Endothelial cell of umbilical vein (primary cell): ENCODE data around the gene ETV6. TPM values are rescaled to one million over a fixed set of nuclear protein-coding genes. Genes with fewer than 3 reads are reported as not detected.

ENCODE experiments used
- BruUV-seq: library from RNA; stranded (reverse); fragments of 400-500 nt; replicated peaks from 2 replicates; lab custom pipeline; 2021; lab: Mats Ljungman, UMichigan
- CTCF ChIA-PET: fragments of 300-600, 350-600 bp; sonication (Branson Sonifier 250); formaldehyde crosslinking; loops from one replicate; lab custom pipeline; 2021; ENCODE audit warnings: antibody characterized with exemption, inconsistent platforms; lab: Charles Lee
- POLR2A ChIA-PET: fragments of 300-600, 350-600 bp; sonication (Branson Sonifier 250); formaldehyde crosslinking; loops from one replicate; lab custom pipeline; 2021; ENCODE audit warnings: antibody characterized with exemption, inconsistent platforms; lab: Charles Lee
- DNase-seq: peaks from one replicate; pipeline ENCODE4 v3.0.0-alpha.2; 2011; ENCODE audit warnings: low read depth, low spot score
- FAIRE-seq: peaks from 2 replicates; lab custom pipeline; 2011; peaks lifted over from hg19 to GRCh38; lab: Jason Lieb, UNC
- H2AFZ ChIP-seq: 2 replicates; pipeline ENCODE4 v1.6.0; 2012; ENCODE audit warnings: low read depth, low read length, control low read depth, inconsistent platforms
- H3K27ac ChIP-seq: 2 replicates; pipeline ENCODE4 v1.5.1; 2011; ENCODE audit warnings: low read depth, mild to moderate bottlenecking, control low read depth, low read length, moderate library complexity; ENCODE audit not compliant: insufficient read depth
- H3K27me3 ChIP-seq, 2 experiments: 2 replicates each; pipeline versions ENCODE4 v1.6.0 to v1.6.1; 2011; ENCODE audit warnings: low read length in 2 of 2, mixed read lengths in 1 of 2; ENCODE audit not compliant: control insufficient read depth in 2 of 2, insufficient read depth in 2 of 2
- H3K36me3 ChIP-seq, 2 experiments: 2 replicates in 1 of 2; 3 replicates in 1 of 2; pipeline ENCODE4 v1.5.1; 2011; ENCODE audit warnings: low read length in 2 of 2, mild to moderate bottlenecking in 1 of 2, moderate library complexity in 1 of 2; ENCODE audit not compliant: control insufficient read depth in 2 of 2, insufficient read depth in 2 of 2; ENCODE audit errors: extremely low read depth in 1 of 2
- H3K4me1 ChIP-seq: 3 replicates; pipeline ENCODE4 v1.5.1; 2011; ENCODE audit warnings: mild to moderate bottlenecking, low read length; ENCODE audit not compliant: control insufficient read depth, insufficient read depth; ENCODE audit errors: extremely low read depth
- H3K4me2 ChIP-seq: 2 replicates; pipeline ENCODE4 v1.6.1; 2011; ENCODE audit warnings: low read length, control low read depth, mixed read lengths; ENCODE audit not compliant: insufficient read depth
- H3K4me3 ChIP-seq, 3 experiments: fragments of 200-600 bp in 1 of 3; sonication (generic), shearing (Covaris generic) in 1 of 3; replicated peaks in 1 of 3; 2 replicates each; pipeline ENCODE4 v1.5.1; 2011 to 2016; ENCODE audit warnings: control low read depth in 3 of 3, low read length in 3 of 3, mild to moderate bottlenecking in 2 of 3, inconsistent platforms in 1 of 3, low read depth in 1 of 3, moderate library complexity in 1 of 3; ENCODE audit not compliant: insufficient read depth in 1 of 3
- H3K79me2 ChIP-seq: 2 replicates; pipeline ENCODE4 v1.6.0; 2012; ENCODE audit warnings: low read length, inconsistent platforms; ENCODE audit not compliant: control insufficient read depth, insufficient read depth
- H3K9ac ChIP-seq: replicated peaks from 2 replicates; pipeline ENCODE3; 2011; ENCODE audit warnings: low read length, control low read depth; ENCODE audit not compliant: insufficient read depth; ENCODE audit errors: extremely low read depth
- H3K9me1 ChIP-seq: replicated peaks from 3 replicates; pipeline ENCODE4 v1.6.0; 2011; ENCODE audit warnings: mild to moderate bottlenecking, low read length; ENCODE audit not compliant: control insufficient read depth, insufficient read depth; ENCODE audit errors: extremely low read depth
- H3K9me3 ChIP-seq: replicated peaks from 2 replicates; pipeline ENCODE4 v1.5.1; 2012; ENCODE audit warnings: low read length, inconsistent platforms; ENCODE audit not compliant: control insufficient read depth, insufficient read depth
- H4K20me1 ChIP-seq: replicated peaks from 2 replicates; pipeline ENCODE3; 2011; ENCODE audit warnings: mild to moderate bottlenecking, low read length; ENCODE audit not compliant: control insufficient read depth, insufficient read depth; ENCODE audit errors: extremely low read depth
- CTCF ChIP-seq, 2 donors: IDR thresholded peaks; 1 replicate in 1 of 2; 2 replicates in 1 of 2; pipeline ENCODE4 v1.5.1; 2011; ENCODE audit warnings: low read length in 2 of 2, mild to moderate bottlenecking in 2 of 2, moderate library complexity in 2 of 2, control low read depth in 1 of 2, inconsistent platforms in 1 of 2, low read depth in 1 of 2; ENCODE audit not compliant: insufficient read depth in 1 of 2; ENCODE audit errors: extremely low read depth in 1 of 2
- EZH2 ChIP-seq: IDR thresholded peaks from 2 replicates; pipeline ENCODE4 v1.6.1; 2012; ENCODE audit warnings: borderline replicate concordance, low read depth, mild to moderate bottlenecking, moderate library complexity, low read length, inconsistent platforms; ENCODE audit not compliant: severe bottlenecking
- MYC ChIP-seq: IDR thresholded peaks from one replicate; pipeline ENCODE4 v1.6.1; 2011; ENCODE audit warnings: mild to moderate bottlenecking, low read depth, low read length
- dilution Hi-C: fragments of 300-500 bp; cut with MboI; formaldehyde crosslinking; loops from one replicate; pipeline ENCODE4 v1.15.0; 2019; ENCODE audit warnings: low sequenced_read_pairs; ENCODE audit not compliant: extremely low pct_ligation_motif_present
- intact Hi-C: fragments of 100-400 bp; cut with micrococcal nuclease; formaldehyde crosslinking; loops from one replicate; pipeline ENCODE4 v1.10.0; 2022
- polyA plus RNA-seq, 4 experiments: library from polyadenylated mRNA; depleted of rRNA in 3 of 4; stranded (reverse) in 3 of 4; unstranded in 1 of 4; fragments of >200 nt; gene quantifications; 2 replicates each; pipeline versions ENCODE4 v1.2.1 to v1.2.3, GENCODE V29; 2011 to 2012; ENCODE audit warnings: missing spikeins in 1 of 4
- total RNA-seq: library from RNA; stranded (reverse); gene quantifications from 2 replicates; pipeline ENCODE4 v1.2.3, GENCODE V29; 2021
- TF ChIP-seq, protein P1 (sequence below): IDR thresholded peaks from 2 replicates; pipeline ENCODE4 v1.6.1; 2011; ENCODE audit not compliant: insufficient read depth, insufficient read length

ETV6 gene
- total and polyA plus RNA-seq, 2 donors (not counting 3 experiments of a cell fraction or from before 2014, with no cell fraction given): 15.9 to 57.1 TPM

- Histone ChIP-seq H3K9ac (no peak overlapping the region), H3K9me1 (no peaks in the 10 kb centered on the region), H3K4me1 (peaks cover 49% of the 10 kb centered on the region), H2AFZ (no peak overlapping the region), H3K27ac (no peak overlapping the region), H3K36me3 (peaks cover 4% of the 10 kb centered on the region in 2 experiments), H3K79me2 (peaks cover 7% of the 10 kb centered on the region), H3K27me3 (no peaks in the 10 kb centered on the region), H3K9me3 (no peaks in the 10 kb centered on the region), H3K4me3 (no peak overlapping the region), H4K20me1 (no peaks in the 10 kb centered on the region), H3K4me2 (no peak overlapping the region)
- intact Hi-C loops: loop anchor here (5.0 kb wide), 2 partner anchors 195 to 255 kb away; no protein-coding TSS in a partner anchor
- DNase-seq: no peak
- ChIA-PET CTCF (interaction anchor here (1.1 to 1.9 kb wide), 3 partner anchors 23 to 196 kb away, joined by 3 to 7 read pairs (median 3); no protein-coding TSS in a partner anchor), POLR2A (no interaction called here)
- no peak for TF ChIP-seq EZH2
- TF ChIP-seq CTCF (IDR thresholded peaks at IDR 0.05; ENCODE audit: extremely low read depth in 1 of 2, insufficient read depth in 1 of 2, low read depth in 1 of 2, low read length in 2 of 2): no peak
- TF ChIP-seq, protein P1, sequence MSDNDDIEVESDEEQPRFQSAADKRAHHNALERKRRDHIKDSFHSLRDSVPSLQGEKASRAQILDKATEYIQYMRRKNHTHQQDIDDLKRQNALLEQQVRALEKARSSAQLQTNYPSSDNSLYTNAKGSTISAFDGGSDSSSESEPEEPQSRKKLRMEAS: no peak
- no peak for TF ChIP-seq MYC
- no peak for FAIRE-seq
- dilution Hi-C loops: no loop called here
- BruUV-seq: no TSS peak
These were observed 187.9 kb downstream of the ETV6 start for GRCh38 chr12:11837216-11837934.
